ENCODE measurements around the gene TICRR.
"Not testable (repeated sequence)": the region's sequence is repeated elsewhere in the genome, so short reads cannot be mapped to it uniquely, and the experiment has no call there.

Gene TICRR

GRCh38 chr15:89575146-89575655, at the start of gene TICRR:
TSS of gene TICRR (plus strand) at chr15:89575469. CDS start at chr15:89575587, 118 bp downstream.
- peak; percentile 99 for DNase-seq (ENCODE audit: low spot score)

GRCh38 chr15:89526181-89526580, 49.1 kb upstream of the TICRR start:
- no peak for DNase-seq (ENCODE audit: low spot score)

GRCh38 chr15:89526601-89527441, 48.4 kb upstream of the TICRR start:
- DNase-seq (ENCODE audit: low spot score) = no peak

GRCh38 chr15:89528757-89529352, 46.4 kb upstream of the TICRR start:
- no peak for DNase-seq (ENCODE audit: low spot score)

GRCh38 chr15:89530976-89531375, 44.3 kb upstream of the TICRR start:
- no peak for DNase-seq (ENCODE audit: low spot score)

- DNase-seq (ENCODE audit: low spot score) = no peak
Observed at GRCh38 chr15:89531796-89532537, 43.3 kb upstream of the TICRR start.

GRCh38 chr15:89533861-89534544, 41.3 kb upstream of the TICRR start:
- no peak for DNase-seq (ENCODE audit: low spot score)

GRCh38 chr15:89539027-89539426, 36.2 kb upstream of the TICRR start:
- DNase-seq (ENCODE audit: low spot score) = no peak

- no peak for DNase-seq (ENCODE audit: low spot score)
Observed at GRCh38 chr15:89542369-89542768, 32.9 kb upstream of the TICRR start.

- DNase-seq (ENCODE audit: low spot score) = no peak
Observed at GRCh38 chr15:89543389-89543788, 31.9 kb upstream of the TICRR start.

GRCh38 chr15:89549138-89549537, 26.1 kb upstream of the TICRR start:
- not testable (repeated sequence) for DNase-seq (ENCODE audit: low spot score)

GRCh38 chr15:89550427-89550826, 24.8 kb upstream of the TICRR start:
- DNase-seq (ENCODE audit: low spot score) = no peak

GRCh38 chr15:89551550-89551949, 23.7 kb upstream of the TICRR start:
- DNase-seq (ENCODE audit: low spot score) = no peak

GRCh38 chr15:89553632-89554031, 21.6 kb upstream of the TICRR start:
- DNase-seq (ENCODE audit: low spot score) = no peak

GRCh38 chr15:89554247-89554646, 21.0 kb upstream of the TICRR start:
- DNase-seq (ENCODE audit: low spot score) = no peak

GRCh38 chr15:89555768-89556167, 19.5 kb upstream of the TICRR start:
- no peak for DNase-seq (ENCODE audit: low spot score)

GRCh38 chr15:89556413-89557262, 18.6 kb upstream of the TICRR start:
- DNase-seq (ENCODE audit: low spot score) = peak; percentile 71

GRCh38 chr15:89559769-89560264, 15.5 kb upstream of the TICRR start:
- no peak for DNase-seq (ENCODE audit: low spot score)

GRCh38 chr15:89566181-89566580, 9.1 kb upstream of the TICRR start:
- DNase-seq (ENCODE audit: low spot score) = peak; percentile 30

- no peak for DNase-seq (ENCODE audit: low spot score)
Observed at GRCh38 chr15:89566621-89567294, 8.5 kb upstream of the TICRR start.

Measured in AG08395 (cell line).